HG03139 (cell line): ENCODE results near the gene UGT2B7.
"Not testable (repeated sequence)": the region's sequence is repeated elsewhere in the genome, so short reads cannot be mapped to it uniquely, and the experiment has no call there.

Source experiments
- ATAC-seq: cut with Tn5 transposase; IDR thresholded peaks from one replicate; pipeline ENCODE4 v1.9.1; 2021; ENCODE audit not compliant: unreplicated experiment

The UGT2B7 gene

DNA sequence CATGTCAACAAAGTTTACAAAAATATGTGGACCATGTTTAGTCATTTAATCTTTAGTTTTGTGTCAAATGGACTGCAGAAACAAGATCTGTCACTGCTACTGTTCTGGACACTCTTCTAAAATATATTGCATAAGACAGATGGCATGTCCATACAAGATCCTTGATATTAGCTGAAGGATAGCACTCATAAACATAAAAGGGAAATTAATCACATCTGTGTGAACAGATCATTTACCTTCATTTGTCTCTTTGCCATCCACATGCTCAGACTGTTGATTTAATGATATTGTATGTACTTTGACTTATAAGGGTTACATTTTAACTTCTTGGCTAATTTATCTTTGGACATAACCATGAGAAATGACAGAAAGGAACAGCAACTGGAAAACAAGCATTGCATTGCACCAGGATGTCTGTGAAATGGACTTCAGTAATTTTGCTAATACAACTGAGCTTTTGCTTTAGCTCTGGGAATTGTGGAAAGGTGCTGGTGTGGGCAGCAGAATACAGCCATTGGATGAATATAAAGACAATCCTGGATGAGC lies at the start of gene UGT2B7:
Gene UGT2B7, plus strand, starts transcription at position 364 of the 546 bp plus-strand sequence. Its CDS starts 47 bp downstream, at position 411.
- ATAC-seq: no peak

- ATAC-seq: no peak
Measured at GRCh38 chr4:69049860-69050259, 46.4 kb upstream of the UGT2B7 start.

DNA sequence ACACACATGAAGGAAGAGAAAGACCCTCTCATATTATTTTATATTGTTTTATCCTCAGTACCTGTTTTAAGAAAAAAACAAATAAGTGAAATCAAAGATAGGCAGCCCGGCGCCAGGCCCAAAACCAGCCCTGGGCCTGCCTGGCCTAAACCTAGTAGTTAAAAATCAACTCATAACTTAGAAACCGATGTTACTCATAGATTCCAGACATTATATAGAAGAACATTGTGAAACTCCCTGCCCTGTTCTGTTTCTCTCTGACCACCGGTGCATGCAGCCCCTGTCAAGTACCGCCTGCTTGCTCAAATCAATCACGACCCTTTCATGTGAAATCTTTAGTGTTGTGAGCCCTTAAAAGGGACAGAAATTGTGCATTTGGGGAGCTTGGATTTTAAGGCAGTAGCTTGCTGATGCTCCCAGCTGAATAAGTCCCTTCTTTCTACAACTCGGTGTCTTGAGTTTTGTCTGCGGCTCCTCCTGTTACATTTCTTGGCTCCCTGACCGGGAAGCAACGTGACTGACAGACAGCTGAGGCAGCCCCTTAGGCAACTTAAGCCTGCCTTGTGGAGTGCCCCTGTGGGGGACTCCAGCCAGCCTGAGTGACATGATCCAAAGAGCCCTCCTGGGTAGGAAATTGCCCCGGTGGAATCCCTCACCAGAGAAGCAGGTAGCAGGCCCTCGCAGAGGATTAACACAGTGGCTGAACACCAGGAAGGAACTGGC lies 45.3 kb upstream of the UGT2B7 start:
- not testable (repeated sequence) for ATAC-seq

- no peak for ATAC-seq
Measured at GRCh38 chr4:69051576-69051943, 44.7 kb upstream of the UGT2B7 start.

DNA sequence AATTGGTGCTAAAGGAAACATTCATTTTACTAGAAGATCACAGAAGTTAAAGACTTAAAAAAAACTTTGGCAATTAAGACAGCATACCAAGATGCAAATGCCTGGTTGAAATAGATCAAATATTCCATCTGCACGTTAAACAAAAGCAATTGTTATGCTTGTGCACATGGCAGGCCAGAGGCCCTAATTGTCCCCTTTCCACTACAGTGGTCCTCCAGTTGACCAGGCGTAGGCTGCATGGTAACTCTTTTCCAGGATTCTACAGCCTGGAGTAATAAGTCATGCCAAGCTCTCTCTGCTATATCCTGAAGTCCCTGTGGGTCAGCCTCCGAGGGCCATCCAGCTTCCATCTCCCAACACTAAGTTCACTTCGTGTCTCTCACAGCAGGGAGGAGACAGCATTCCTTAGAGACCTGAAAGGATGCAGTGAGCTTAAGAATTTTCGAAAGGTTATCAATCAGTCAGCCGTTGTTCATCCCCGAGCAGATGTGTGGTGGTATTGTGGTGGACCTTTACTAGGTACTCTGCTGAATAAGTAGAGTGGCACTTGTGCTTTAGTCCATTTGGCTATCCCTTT lies 42.9 kb upstream of the UGT2B7 start:
- ATAC-seq: not testable (repeated sequence)

DNA sequence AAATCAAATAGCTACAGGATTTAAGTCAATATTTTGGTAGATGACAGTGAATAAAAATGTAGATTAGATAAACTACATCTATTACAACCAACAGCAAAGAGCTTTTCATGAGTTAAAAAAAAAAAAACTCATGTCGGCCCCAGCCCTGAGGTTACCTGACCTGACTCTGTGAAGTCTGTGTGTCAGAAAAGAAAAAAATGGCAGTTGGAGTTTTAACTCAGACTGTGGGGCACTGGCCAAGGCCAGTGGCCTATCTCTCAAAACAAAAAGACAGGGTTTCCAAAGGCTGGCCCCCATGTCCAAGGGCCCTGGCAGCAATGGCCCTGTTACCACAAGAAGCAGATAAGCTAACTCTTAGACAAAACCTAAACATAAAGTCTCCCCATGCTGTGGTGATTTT lies 42.2 kb upstream of the UGT2B7 start:
- ATAC-seq: not testable (repeated sequence)

- ATAC-seq: no peak
Measured at GRCh38 chr4:69054578-69055200, 41.6 kb upstream of the UGT2B7 start.

- ATAC-seq: no peak
Measured at GRCh38 chr4:69056150-69056549, 40.1 kb upstream of the UGT2B7 start.

DNA sequence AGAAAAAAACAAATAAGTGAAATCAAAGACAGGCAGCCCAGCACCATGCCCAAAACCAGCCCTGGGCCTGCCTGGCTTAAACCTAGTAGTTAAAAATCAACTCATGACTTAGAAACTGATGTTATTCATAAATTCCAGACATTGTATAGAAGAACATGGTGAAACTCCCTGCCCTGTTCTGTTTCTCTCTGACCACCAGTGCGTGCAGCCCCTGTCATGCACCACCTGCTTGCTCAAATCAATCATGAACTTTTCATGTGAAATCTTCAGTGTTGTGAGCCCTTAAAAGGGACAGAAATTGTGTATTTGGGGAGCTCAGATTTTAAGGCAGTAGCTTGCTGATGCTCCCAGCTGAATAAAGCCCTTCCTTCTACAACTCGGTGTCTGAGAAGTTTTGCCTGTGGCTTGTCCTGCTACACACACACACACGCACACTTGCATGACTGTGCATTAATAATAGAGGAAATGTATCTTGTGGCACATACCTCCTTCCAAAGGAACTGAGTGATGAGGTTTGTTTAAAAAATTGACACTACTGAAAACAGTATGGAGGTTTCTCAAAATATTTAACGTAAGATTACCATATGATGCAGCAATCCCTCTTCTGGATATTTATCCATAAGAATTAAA lies 39.2 kb upstream of the UGT2B7 start:
- no peak for ATAC-seq

DNA sequence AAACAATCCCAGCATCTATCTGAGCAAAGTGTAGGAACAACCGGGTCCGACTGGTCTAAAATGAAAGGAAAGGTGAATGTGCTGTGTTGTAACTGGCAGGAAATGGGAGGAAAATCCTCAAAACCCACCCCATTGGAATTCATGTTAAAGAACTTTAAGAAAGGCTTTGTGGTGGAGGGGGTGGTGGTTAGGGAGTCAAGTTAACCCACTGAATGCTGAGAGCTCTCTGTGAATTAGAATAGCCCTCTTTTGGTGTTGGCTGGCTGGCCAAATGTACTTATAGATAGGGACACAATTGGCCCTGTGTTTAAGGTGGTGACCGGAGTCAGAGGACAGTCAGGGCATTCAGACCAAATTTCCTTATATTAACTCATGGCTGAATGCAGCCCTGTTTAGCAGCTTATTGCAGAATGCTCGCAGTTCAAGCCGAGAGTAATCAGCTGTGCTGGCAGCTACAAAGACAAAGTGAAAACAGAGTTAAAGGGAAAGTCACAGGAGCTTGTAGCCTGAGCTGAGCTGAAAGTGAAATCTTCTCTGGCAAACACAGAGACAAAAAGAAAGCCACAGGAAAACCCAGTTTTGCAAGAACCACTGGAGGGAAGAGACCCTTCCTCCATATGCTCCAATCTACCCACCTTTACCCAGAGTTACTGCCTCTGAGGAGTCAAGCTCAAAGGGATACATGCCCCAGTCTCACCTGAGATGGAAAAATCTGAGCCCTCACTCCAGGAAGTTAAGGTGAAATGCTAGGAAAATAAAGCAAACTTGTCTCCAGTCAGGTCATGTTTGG lies 38.5 kb upstream of the UGT2B7 start:
- peak; percentile 67 for ATAC-seq

DNA sequence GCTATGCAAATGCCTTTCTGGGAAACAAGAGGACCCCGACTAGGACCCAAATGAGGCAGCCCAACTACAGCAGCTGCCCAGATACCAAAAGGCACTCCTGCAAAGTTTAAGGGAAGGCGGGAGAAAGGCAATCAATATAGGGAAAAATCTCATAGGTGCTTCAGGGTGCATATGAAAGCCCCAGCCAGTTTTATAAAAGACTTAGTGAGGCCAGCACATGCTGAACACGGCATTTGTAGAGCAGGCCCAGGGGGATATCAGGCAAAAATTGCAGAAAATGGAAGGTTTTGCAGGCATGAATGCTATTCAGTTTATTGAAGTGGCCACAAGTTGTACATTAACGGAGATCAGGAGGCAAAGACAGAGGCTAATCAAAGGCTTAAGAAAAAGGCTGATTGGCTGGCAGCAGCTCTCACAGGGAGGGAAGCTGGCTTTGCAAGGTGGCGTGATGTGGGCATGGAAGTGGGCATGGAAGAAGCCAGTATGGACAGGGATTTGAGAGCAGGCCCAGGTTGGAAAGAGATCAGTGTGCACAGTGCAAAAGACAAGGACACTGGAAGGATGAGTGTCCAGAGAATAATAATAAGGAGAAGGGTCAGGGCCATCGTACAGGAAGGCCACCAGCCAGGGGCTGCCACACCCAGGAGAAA lies 37.7 kb upstream of the UGT2B7 start:
- no peak for ATAC-seq

GRCh38 chr4:69060651-69061308 lies 35.5 kb upstream of the UGT2B7 start:
- ATAC-seq: no peak

DNA sequence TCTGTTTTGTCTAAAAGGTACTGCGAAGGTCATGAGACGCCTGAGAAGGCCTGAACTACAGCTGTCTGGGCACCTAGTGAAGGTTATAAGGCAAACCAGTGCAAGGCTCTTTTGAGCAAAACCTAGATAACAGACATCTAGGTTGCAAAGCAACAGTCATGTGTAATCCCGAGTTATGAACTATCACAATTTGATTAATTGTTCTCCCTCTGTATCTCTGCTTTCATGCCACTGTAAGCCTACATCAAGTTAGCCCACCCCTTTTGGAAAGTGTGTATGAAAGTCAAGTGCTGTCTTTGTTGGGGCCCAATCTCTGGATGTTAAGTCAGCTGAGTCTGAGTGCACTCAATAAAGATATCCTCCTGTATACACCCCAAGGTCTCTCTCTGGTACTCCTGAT lies 31.9 kb upstream of the UGT2B7 start:
- ATAC-seq: no peak

DNA sequence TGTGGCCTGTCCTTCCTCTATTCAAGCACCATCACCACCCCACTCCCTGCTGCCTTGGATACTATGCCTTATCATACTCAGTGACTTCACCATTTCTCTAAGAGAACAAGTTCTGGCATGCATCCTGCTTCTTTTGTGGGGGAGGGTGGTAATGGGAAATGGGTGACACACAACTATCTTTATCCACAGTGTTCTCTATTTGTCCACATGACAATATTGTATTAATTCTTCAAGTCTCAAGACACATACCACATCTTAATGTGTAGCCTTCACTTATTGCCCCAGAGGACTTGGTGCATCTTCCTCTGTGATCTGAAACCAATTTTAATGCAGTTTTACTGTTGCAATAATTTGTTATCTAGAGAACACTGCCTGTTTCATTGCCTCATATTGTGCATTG lies 29.3 kb upstream of the UGT2B7 start:
- ATAC-seq: no peak

DNA sequence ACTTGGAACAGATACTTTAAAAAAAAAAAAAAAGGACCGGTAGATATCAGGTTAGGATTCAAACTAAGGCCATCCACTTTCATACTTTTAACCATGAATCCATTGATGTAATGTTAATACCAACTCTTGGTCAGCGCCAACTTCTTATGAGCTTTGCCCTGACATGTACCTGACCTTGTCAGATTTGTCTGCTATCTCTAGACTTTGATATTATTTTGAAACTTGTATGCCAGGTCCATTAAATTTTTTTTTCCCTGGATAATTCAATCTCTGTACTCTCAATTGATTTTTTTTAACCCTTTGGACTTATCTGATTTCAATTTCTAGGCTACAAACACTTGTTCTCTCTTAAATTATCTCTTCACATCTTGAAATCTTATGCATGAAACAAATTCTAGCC lies 27.2 kb upstream of the UGT2B7 start:
- no peak for ATAC-seq

- no peak for ATAC-seq
Measured at GRCh38 chr4:69070590-69070989, 25.7 kb upstream of the UGT2B7 start.

DNA sequence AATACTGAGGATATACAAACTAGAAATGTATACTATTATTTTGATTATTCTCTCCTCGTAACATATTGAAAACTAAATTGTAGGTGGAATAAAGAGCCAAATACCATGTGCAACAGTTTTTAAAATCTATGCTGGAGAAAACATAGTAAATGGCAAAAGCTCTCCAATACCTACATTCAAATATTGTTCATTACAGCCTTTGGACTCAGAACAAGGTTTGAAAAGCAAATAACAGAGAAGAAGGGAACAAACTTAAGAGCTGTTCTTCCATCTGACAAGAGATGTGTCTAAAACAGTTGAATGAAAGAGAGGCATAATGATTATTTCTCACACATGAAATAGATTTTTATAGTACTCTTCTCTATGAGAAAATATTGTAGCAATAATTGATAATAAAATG lies 25.0 kb upstream of the UGT2B7 start:
- ATAC-seq: no peak

- no peak for ATAC-seq
Measured at GRCh38 chr4:69073375-69073774, 22.9 kb upstream of the UGT2B7 start.

GRCh38 chr4:69075061-69075792 lies 21.0 kb upstream of the UGT2B7 start:
- ATAC-seq: no peak
